Suppressor macrophage treated with lipopolysaccharide for 4 hours (primary cell): ENCODE results near the gene FOXS1.
"Not testable (repeated sequence)": the region's sequence is repeated elsewhere in the genome, so short reads cannot be mapped to it uniquely, and the experiment has no call there.

Experiments used
- DNase-seq: peaks from one replicate; pipeline ENCODE4 v3.0.0-alpha.2; 2020

The FOXS1 gene

GRCh38 chr20:31838646-31839292 lies 6.6 kb downstream of the FOXS1 start:
- DNase-seq, result no peak

GRCh38 chr20:31837896-31838397 lies 7.5 kb downstream of the FOXS1 start:
- DNase-seq, result peak; percentile 45

- DNase-seq, result no peak
These were observed 8.4 kb downstream of the FOXS1 start for GRCh38 chr20:31836853-31837608.

GRCh38 chr20:31835977-31836852 lies 9.2 kb downstream of the FOXS1 start:
- peak; percentile 78 for DNase-seq

- DNase-seq, result no peak
These were observed 9.8 kb downstream of the FOXS1 start for GRCh38 chr20:31835554-31835953.

- DNase-seq, result no peak
These were observed 11.4 kb downstream of the FOXS1 start for GRCh38 chr20:31833931-31834521.

- peak; percentile 70 for DNase-seq
These were observed 12.1 kb downstream of the FOXS1 start for GRCh38 chr20:31833130-31833930.

- DNase-seq, result no peak
These were observed 13.6 kb downstream of the FOXS1 start for GRCh38 chr20:31831771-31832306.

- DNase-seq, result no peak
These were observed 14.2 kb downstream of the FOXS1 start for GRCh38 chr20:31831211-31831610.

- DNase-seq, result no peak
These were observed 14.9 kb downstream of the FOXS1 start for GRCh38 chr20:31830406-31830981.

- no peak for DNase-seq
These were observed 15.7 kb downstream of the FOXS1 start for GRCh38 chr20:31829731-31830130.

- DNase-seq, result not testable (repeated sequence)
These were observed 17.4 kb downstream of the FOXS1 start for GRCh38 chr20:31828016-31828415.

- no peak for DNase-seq
These were observed 18.3 kb downstream of the FOXS1 start for GRCh38 chr20:31827059-31827458.

GRCh38 chr20:31826074-31826473 lies 19.3 kb downstream of the FOXS1 start:
- DNase-seq, result no peak

- no peak for DNase-seq
These were observed 20.7 kb downstream of the FOXS1 start for GRCh38 chr20:31824554-31825313.

- no peak for DNase-seq
These were observed 21.3 kb downstream of the FOXS1 start for GRCh38 chr20:31824125-31824485.

GRCh38 chr20:31823360-31824124 lies 21.9 kb downstream of the FOXS1 start:
- no peak for DNase-seq

- peak; percentile 74 for DNase-seq
These were observed 22.7 kb downstream of the FOXS1 start for GRCh38 chr20:31822421-31823330.

- DNase-seq, result no peak
These were observed 24.0 kb downstream of the FOXS1 start for GRCh38 chr20:31821427-31821826.
